NCI-H2171 (cell line): Measurements from ENCODE around the gene LLCFC1.

Source experiments
- DNase-seq: peaks from one replicate; lab custom pipeline; 2025; lab: John Stamatoyannopoulos, UW

Gene LLCFC1

GRCh38 chr7:142910481-142910880 lies 28.8 kb upstream of the LLCFC1 start:
- no peak for DNase-seq

- DNase-seq = no peak
These were observed 26.2 kb upstream of the LLCFC1 start for GRCh38 chr7:142913051-142913450.

GRCh38 chr7:142913566-142913965 lies 25.7 kb upstream of the LLCFC1 start:
- DNase-seq = no peak

GRCh38 chr7:142914121-142914520 lies 25.2 kb upstream of the LLCFC1 start:
- DNase-seq = no peak

- DNase-seq = no peak
These were observed 24.0 kb upstream of the LLCFC1 start for GRCh38 chr7:142915315-142915714.

- DNase-seq = no peak
These were observed 22.8 kb upstream of the LLCFC1 start for GRCh38 chr7:142916508-142916907.

- DNase-seq = no peak
These were observed 21.8 kb upstream of the LLCFC1 start for GRCh38 chr7:142917447-142917846.

GRCh38 chr7:142918901-142919300 lies 20.4 kb upstream of the LLCFC1 start:
- DNase-seq = no peak

- no peak for DNase-seq
These were observed 19.6 kb upstream of the LLCFC1 start for GRCh38 chr7:142919656-142920055.

- no peak for DNase-seq
These were observed 15.9 kb upstream of the LLCFC1 start for GRCh38 chr7:142923391-142923790.

GRCh38 chr7:142925413-142925812 lies 13.9 kb upstream of the LLCFC1 start:
- no peak for DNase-seq

- no peak for DNase-seq
These were observed 12.1 kb upstream of the LLCFC1 start for GRCh38 chr7:142927085-142927745.

GRCh38 chr7:142927949-142928348 lies 11.3 kb upstream of the LLCFC1 start:
- DNase-seq = no peak

GRCh38 chr7:142930126-142930730 lies 9.1 kb upstream of the LLCFC1 start:
- DNase-seq = no peak

- no peak for DNase-seq
These were observed 6.7 kb upstream of the LLCFC1 start for GRCh38 chr7:142932386-142933091.

- no peak for DNase-seq
These were observed 6.2 kb upstream of the LLCFC1 start for GRCh38 chr7:142933092-142933475.

- no peak for DNase-seq
These were observed 5.7 kb upstream of the LLCFC1 start, which contains the start of gene TRPV5 for GRCh38 chr7:142933624-142934023. Gene TRPV5 (minus strand): TSS chr7:142933746. CDS start chr7:142933459, 287 bp downstream.

- DNase-seq = no peak
These were observed 5.2 kb upstream of the LLCFC1 start for GRCh38 chr7:142934056-142934455.

GRCh38 chr7:142935941-142936565 lies 3.2 kb upstream of the LLCFC1 start:
- DNase-seq = no peak

GRCh38 chr7:142938611-142939010 lies 673 bp upstream of the LLCFC1 start:
- DNase-seq = no peak

- no peak for DNase-seq
These were observed 1.8 kb downstream of the LLCFC1 start for GRCh38 chr7:142940966-142941535.

GRCh38 chr7:142941541-142941940 lies 2.3 kb downstream of the LLCFC1 start:
- DNase-seq = no peak
